ENCODE results near the gene UCP2.
"Not testable (repeated sequence)": the region's sequence is repeated elsewhere in the genome, so short reads cannot be mapped to it uniquely, and the experiment has no call there.

Gene UCP2

DNA sequence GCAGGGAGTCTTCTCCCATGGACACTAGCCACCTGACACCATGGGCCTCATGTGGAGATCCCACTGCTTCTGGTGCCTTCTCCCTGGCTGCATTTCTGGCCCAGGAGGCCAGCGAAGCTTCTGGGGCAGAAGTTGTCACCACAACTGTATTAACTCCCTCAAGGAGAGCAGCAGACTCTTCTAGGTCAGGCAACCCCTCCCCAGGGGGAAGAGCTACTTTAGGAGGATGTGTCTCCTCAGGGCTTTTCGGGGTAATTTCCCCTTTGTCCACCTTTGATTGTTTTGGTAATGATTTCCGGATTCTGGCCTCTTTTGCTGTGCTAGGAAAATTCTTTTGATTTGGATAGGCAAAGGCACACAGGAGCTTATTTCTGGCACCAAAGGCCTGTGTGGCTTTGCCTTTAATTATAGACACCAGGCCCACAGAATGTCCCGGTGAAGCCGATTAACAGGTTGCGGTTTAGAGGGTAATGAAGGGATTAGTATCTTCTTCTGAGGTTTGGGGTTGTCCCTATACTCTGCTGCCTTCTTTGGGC lies 8.9 kb upstream of the UCP2 start:
- DNase-seq = peak; percentile 48

DNA sequence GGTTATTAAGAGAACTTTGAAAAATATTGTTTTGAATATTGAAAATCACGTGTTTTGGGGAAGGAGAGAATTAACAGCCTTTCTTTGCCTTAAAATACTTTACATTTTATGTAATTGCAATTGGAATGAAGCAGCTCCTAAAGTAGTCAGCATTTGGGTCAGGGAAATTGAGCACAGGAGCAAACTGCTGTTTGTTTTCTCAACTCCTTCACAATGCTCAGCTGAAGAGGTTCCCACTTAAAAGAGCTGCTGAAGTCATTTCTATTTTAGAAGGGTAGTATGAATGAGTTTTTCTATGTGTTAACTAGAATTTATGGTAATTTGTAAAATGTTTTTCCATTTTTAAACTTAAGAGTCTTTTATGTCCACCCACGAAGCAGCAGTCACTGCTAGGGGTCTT lies 8.1 kb upstream of the UCP2 start:
- no peak for DNase-seq

DNA sequence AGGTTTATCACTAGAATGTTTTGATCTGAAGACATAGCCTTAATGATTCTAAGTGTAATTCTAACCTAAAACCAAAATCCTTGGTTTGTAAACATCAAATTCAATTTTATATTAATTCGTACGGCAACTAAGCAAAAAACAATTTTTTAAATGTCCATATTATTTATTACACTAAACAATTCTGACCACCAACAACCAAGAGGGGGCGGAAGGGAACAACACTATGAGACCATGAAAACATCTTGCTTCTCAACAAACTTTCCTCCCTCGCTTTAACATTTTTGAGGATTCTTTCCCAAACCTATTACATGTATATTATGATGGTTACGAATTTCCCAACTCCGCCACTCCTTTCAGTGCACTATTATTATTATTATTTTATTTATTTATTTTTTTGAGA lies 6.5 kb upstream of the UCP2 start:
- peak; percentile 25 for DNase-seq

DNA sequence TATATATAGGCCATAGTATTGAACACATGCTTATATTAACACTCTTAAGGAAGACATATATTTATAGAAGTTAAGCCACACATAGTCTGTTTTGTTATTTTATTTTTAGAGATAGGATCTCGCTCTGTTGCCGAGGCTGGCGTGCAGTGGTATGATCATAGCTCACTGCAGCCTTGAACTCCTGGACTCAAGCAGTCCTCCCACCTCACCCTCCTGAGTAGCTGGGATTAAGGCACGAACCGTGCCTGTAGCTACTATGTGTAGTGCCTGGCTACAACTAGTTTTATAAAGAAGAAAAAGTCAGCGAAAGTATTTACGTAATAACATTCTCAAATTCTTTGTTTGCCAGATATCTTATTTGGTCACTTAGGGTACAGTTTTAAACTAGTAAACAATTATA lies 5.6 kb upstream of the UCP2 start:
- DNase-seq = no peak

- DNase-seq = not testable (repeated sequence)
Measured at GRCh38 chr11:73985661-73986060, 3.0 kb upstream of the UCP2 start.

GRCh38 chr11:73983741-73984538 lies 1.3 kb upstream of the UCP2 start:
- DNase-seq = peak; percentile 39

- DNase-seq = peak; percentile 96
Measured at GRCh38 chr11:73982990-73983740, 522 bp upstream of the UCP2 start.

DNA sequence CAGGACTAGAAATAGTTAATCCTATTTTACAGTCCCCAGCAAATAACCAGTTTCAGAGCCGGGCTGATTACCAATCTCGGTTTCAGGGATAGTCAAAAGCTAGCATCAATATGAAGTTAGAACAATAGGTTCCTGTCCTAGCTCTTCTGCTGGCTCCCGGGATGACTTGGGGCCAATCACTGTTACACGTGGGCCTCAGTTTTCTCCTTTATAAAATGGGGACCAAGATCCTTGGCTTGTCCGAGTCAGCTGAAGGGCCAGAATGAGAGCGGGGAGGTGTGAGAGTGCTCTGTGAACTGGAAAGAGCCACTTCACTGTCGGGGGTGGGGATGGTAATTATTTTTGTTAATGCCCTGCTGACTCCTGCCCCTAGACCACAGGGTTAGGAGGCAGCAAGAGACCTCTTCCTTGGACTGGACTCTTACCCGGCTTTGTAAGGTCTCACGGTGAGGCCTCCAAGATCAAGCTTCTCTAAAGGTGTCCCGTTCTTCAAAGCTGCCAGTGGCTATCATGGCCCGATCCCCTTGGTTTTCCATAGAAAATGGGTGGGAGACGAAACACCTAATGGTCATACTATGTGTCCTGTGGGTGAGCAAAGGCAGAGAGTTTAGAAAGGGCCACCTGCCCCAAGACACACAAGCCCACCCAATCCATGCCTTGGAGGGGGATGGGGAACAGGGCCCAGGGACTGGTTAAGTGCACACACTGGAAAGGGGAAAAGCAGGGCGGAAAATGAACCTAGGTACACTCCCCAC lies 1.4 kb downstream of the UCP2 start:
- peak; percentile 30 for DNase-seq

- peak; percentile 91 for DNase-seq
Measured at GRCh38 chr11:73980001-73980961, 2.4 kb downstream of the UCP2 start.

GRCh38 chr11:73978576-73979086 lies 4.0 kb downstream of the UCP2 start:
- DNase-seq = no peak

- DNase-seq = no peak
Measured at GRCh38 chr11:73977856-73978519, 4.7 kb downstream of the UCP2 start.

- DNase-seq = no peak
Measured at GRCh38 chr11:73976451-73977151, 6.0 kb downstream of the UCP2 start.

DNA sequence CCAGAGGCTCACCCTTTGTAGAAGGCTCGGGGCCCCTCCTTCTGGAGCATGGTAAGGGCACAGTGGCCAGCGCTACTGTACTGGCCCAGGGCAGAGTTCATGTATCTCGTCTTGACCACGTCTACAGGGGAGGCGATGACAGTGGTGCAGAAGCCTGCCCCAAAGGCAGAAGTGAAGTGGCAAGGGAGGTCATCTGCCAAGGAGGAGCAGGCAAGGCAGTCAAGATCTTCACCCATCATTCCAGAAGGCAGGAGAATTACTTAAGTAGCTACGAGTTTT lies 7.2 kb downstream of the UCP2 start:
- DNase-seq = no peak

- DNase-seq = peak; percentile 23
Measured at GRCh38 chr11:73974604-73975478, 7.8 kb downstream of the UCP2 start.

- DNase-seq = peak; percentile 32
Measured at GRCh38 chr11:73972620-73973449, 9.8 kb downstream of the UCP2 start.

DNA sequence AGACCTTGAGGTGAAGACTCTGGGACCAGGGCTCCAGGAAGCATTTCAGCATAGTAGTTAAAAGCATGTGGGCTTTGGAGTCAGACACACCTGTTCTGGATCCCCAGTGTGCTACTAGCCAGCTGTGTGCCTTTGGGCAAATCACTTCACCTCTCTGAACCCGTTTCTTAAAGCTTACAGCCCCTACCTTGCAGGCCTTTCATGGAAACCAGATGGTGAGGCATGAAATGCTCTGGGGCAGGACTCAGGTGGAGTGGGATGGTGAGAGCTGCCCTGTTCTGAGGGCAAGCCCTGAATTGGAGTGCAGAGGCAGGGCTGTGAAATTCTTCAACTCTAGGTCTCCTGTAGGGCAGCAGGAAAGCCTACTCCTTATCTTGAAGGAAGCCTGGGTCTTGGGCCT lies 10.5 kb downstream of the UCP2 start:
- DNase-seq = peak; percentile 44

GRCh38 chr11:73971175-73971719 lies 11.4 kb downstream of the UCP2 start:
- DNase-seq = peak; percentile 53

DNA sequence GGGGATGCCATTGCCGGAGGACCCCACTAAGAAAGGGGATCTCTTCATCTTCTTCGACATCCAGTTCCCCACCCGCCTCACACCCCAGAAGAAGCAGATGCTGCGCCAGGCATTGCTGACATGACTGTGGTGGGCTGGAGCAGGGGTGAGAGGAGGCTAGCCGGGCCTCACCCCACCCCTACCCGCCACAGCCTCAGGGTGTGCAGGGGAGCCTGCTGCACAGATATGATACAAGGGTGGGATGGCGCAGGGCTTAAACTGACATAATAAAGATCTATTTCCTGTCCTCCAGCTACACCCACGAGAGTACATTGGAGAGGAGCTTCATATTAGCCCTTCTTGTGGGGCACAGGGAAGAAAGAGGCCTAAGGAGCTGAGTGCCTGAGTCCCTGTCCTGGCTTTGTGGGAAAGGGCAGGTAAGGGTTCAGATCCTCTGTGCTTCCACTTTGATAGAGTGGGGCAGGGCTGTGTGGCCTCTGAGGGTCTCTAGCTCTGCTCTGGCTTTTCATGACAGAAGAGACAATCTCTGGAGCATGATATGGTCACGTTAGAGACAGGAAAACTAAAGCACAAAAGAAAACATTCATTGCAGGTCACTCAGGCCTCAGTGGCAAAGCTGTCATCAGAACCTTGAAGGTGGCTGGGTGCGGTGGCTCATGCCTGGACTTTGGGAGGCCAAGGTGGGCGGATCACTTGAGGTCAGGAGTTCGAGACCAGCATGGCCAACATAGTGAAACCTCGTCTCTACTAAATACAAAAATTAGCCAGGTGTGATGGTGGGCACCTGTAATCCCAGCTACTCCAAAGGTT lies 12.4 kb downstream of the UCP2 start:
- DNase-seq = peak; percentile 69

Measured in CD4-positive, alpha-beta T cell treated with Interleukin-12 subunit alpha and Interleukin-12 subunit beta, for 1 hour (primary cell).